Measurements from ENCODE around the gene UNC13C.

Gene UNC13C

GRCh38 chr15:54046093-54046492, 67.9 kb downstream of the UNC13C start:
- TF ChIP-seq GATA3 (IDR thresholded peaks at IDR 0.05; ENCODE audit: low read depth, low read length) (no peak), GATA2 (IDR thresholded peaks at IDR 0.05; ENCODE audit: low read depth, low read length) (no peak)

GRCh38 chr15:54064365-54064764, 86.1 kb downstream of the UNC13C start:
- TF ChIP-seq GATA2 (IDR thresholded peaks at IDR 0.05; ENCODE audit: low read depth, low read length) (no peak), GATA3 (IDR thresholded peaks at IDR 0.05; ENCODE audit: low read depth, low read length) (no peak)

- TF ChIP-seq GATA2 (IDR thresholded peaks at IDR 0.05; ENCODE audit: low read depth, low read length), result no peak
- no peak for TF ChIP-seq GATA3 (IDR thresholded peaks at IDR 0.05; ENCODE audit: low read depth, low read length)
These were observed 88.2 kb downstream of the UNC13C start for GRCh38 chr15:54066403-54066802.

- TF ChIP-seq GATA2 (IDR thresholded peaks at IDR 0.05; ENCODE audit: low read depth, low read length), result no peak
- no peak for TF ChIP-seq GATA3 (IDR thresholded peaks at IDR 0.05; ENCODE audit: low read depth, low read length)
These were observed 104.7 kb downstream of the UNC13C start for GRCh38 chr15:54082836-54083492.

GRCh38 chr15:54083501-54083900, 105.3 kb downstream of the UNC13C start:
- TF ChIP-seq GATA3 (IDR thresholded peaks at IDR 0.05; ENCODE audit: low read depth, low read length), result no peak
- TF ChIP-seq GATA2 (IDR thresholded peaks at IDR 0.05; ENCODE audit: low read depth, low read length), result no peak

- TF ChIP-seq GATA3 (IDR thresholded peaks at IDR 0.05; ENCODE audit: low read depth, low read length) (no peak), GATA2 (IDR thresholded peaks at IDR 0.05; ENCODE audit: low read depth, low read length) (no peak)
These were observed 105.8 kb downstream of the UNC13C start for GRCh38 chr15:54083991-54084390.

- no peak for TF ChIP-seq GATA2 (IDR thresholded peaks at IDR 0.05; ENCODE audit: low read depth, low read length)
These were observed 110.6 kb downstream of the UNC13C start for GRCh38 chr15:54088837-54089236.

GRCh38 chr15:54089776-54090175, 111.5 kb downstream of the UNC13C start:
- TF ChIP-seq GATA3 (IDR thresholded peaks at IDR 0.05; ENCODE audit: low read depth, low read length), result no peak
- TF ChIP-seq GATA2 (IDR thresholded peaks at IDR 0.05; ENCODE audit: low read depth, low read length), result no peak

- no peak for TF ChIP-seq GATA3 (IDR thresholded peaks at IDR 0.05; ENCODE audit: low read depth, low read length)
- no peak for TF ChIP-seq GATA2 (IDR thresholded peaks at IDR 0.05; ENCODE audit: low read depth, low read length)
These were observed 113.4 kb downstream of the UNC13C start for GRCh38 chr15:54091651-54092050.

GRCh38 chr15:54094661-54095060, 116.4 kb downstream of the UNC13C start:
- TF ChIP-seq GATA3 (IDR thresholded peaks at IDR 0.05; ENCODE audit: low read depth, low read length), result no peak
- TF ChIP-seq GATA2 (IDR thresholded peaks at IDR 0.05; ENCODE audit: low read depth, low read length), result no peak

- TF ChIP-seq GATA2 (IDR thresholded peaks at IDR 0.05; ENCODE audit: low read depth, low read length) (no peak), GATA3 (IDR thresholded peaks at IDR 0.05; ENCODE audit: low read depth, low read length) (no peak)
These were observed 118.8 kb downstream of the UNC13C start for GRCh38 chr15:54097019-54097418.

- TF ChIP-seq GATA2 (IDR thresholded peaks at IDR 0.05; ENCODE audit: low read depth, low read length) (no peak), GATA3 (IDR thresholded peaks at IDR 0.05; ENCODE audit: low read depth, low read length) (no peak)
These were observed 120.8 kb downstream of the UNC13C start for GRCh38 chr15:54099010-54099409.

- TF ChIP-seq GATA2 (IDR thresholded peaks at IDR 0.05; ENCODE audit: low read depth, low read length) (no peak), GATA3 (IDR thresholded peaks at IDR 0.05; ENCODE audit: low read depth, low read length) (no peak)
These were observed 123.5 kb downstream of the UNC13C start for GRCh38 chr15:54101664-54102270.

GRCh38 chr15:54102704-54103103, 124.5 kb downstream of the UNC13C start:
- TF ChIP-seq GATA3 (IDR thresholded peaks at IDR 0.05; ENCODE audit: low read depth, low read length), result no peak
- TF ChIP-seq GATA2 (IDR thresholded peaks at IDR 0.05; ENCODE audit: low read depth, low read length), result no peak

GRCh38 chr15:54109014-54109413, 130.8 kb downstream of the UNC13C start:
- no peak for TF ChIP-seq GATA3 (IDR thresholded peaks at IDR 0.05; ENCODE audit: low read depth, low read length)

Measured in SH-SY5Y (cell line).